Measurements from ENCODE around the gene BOLA3.

GRCh38 chr2:74095632-74096031 is 52.1 kb downstream of the BOLA3 start:
- TF ChIP-seq CTCF (IDR thresholded peaks at IDR 0.05) (no peak), POLR2A (IDR thresholded peaks at IDR 0.05) (no peak)
